Ishikawa (cell line): Measurements from ENCODE around the gene PLPP1.

Source experiments
- CREB1 ChIP-seq: IDR thresholded peaks from 2 replicates; pipeline ENCODE4 v1.6.1; 2012; ENCODE audit warnings: low read depth
- EP300 ChIP-seq: IDR thresholded peaks from 2 replicates; pipeline ENCODE4 v1.6.1; 2012; ENCODE audit warnings: borderline replicate concordance
- NFIC ChIP-seq: IDR thresholded peaks from 2 replicates; pipeline ENCODE4 v1.6.1; 2012
- TAF1 ChIP-seq: IDR thresholded peaks from 2 replicates; pipeline ENCODE4 v1.6.1; 2012; ENCODE audit warnings: low read depth, mild to moderate bottlenecking
- TCF12 ChIP-seq: IDR thresholded peaks from 2 replicates; pipeline ENCODE4 v1.6.1; 2012; ENCODE audit warnings: low read depth
- YY1 ChIP-seq: IDR thresholded peaks from 2 replicates; pipeline ENCODE4 v1.6.1; 2012; ENCODE audit warnings: low read depth
- ZBTB7A ChIP-seq: IDR thresholded peaks from 2 replicates; pipeline ENCODE4 v1.6.1; 2012; ENCODE audit warnings: low read depth
- TF ChIP-seq, protein P1 (sequence below): IDR thresholded peaks from 2 replicates; pipeline ENCODE4 v1.6.1; 2012; ENCODE audit warnings: low read depth, mild to moderate bottlenecking

DNA sequence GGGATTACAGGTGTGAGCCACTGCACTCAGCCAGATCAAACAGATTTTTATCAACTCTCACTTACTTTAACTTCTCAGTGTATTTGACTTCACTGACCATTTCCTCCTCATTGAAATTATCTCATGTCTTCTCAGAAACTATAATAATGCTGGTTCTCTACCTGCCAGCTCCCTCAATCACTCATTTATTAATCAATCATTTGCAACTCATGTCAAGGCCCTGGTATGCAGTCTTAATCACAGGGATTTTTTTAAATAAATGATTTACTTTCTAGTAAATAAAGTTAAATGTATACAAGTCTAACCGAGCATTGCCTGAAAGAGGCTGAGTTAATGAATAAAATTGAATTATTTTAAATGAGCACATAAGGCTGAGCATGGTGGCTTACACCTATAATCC, 63.3 kb downstream of the PLPP1 start:
- TF ChIP-seq ZBTB7A, result no peak
- no peak for TF ChIP-seq CREB1
- no peak for TF ChIP-seq EP300
- TF ChIP-seq TAF1, result no peak
- TF ChIP-seq, protein P1, sequence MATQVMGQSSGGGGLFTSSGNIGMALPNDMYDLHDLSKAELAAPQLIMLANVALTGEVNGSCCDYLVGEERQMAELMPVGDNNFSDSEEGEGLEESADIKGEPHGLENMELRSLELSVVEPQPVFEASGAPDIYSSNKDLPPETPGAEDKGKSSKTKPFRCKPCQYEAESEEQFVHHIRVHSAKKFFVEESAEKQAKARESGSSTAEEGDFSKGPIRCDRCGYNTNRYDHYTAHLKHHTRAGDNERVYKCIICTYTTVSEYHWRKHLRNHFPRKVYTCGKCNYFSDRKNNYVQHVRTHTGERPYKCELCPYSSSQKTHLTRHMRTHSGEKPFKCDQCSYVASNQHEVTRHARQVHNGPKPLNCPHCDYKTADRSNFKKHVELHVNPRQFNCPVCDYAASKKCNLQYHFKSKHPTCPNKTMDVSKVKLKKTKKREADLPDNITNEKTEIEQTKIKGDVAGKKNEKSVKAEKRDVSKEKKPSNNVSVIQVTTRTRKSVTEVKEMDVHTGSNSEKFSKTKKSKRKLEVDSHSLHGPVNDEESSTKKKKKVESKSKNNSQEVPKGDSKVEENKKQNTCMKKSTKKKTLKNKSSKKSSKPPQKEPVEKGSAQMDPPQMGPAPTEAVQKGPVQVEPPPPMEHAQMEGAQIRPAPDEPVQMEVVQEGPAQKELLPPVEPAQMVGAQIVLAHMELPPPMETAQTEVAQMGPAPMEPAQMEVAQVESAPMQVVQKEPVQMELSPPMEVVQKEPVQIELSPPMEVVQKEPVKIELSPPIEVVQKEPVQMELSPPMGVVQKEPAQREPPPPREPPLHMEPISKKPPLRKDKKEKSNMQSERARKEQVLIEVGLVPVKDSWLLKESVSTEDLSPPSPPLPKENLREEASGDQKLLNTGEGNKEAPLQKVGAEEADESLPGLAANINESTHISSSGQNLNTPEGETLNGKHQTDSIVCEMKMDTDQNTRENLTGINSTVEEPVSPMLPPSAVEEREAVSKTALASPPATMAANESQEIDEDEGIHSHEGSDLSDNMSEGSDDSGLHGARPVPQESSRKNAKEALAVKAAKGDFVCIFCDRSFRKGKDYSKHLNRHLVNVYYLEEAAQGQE, result no peak
- TF ChIP-seq NFIC, result no peak
- no peak for TF ChIP-seq YY1
- TF ChIP-seq TCF12, result no peak
